ENCODE measurements around the gene PLD1. TPM values are rescaled to one million over a fixed set of nuclear protein-coding genes. Genes with fewer than 3 reads are reported as not detected.

Gene PLD1
- total RNA-seq, 6 donors from 2014 or later, result 11.2 to 47.1 (median 15.6) TPM

DNA sequence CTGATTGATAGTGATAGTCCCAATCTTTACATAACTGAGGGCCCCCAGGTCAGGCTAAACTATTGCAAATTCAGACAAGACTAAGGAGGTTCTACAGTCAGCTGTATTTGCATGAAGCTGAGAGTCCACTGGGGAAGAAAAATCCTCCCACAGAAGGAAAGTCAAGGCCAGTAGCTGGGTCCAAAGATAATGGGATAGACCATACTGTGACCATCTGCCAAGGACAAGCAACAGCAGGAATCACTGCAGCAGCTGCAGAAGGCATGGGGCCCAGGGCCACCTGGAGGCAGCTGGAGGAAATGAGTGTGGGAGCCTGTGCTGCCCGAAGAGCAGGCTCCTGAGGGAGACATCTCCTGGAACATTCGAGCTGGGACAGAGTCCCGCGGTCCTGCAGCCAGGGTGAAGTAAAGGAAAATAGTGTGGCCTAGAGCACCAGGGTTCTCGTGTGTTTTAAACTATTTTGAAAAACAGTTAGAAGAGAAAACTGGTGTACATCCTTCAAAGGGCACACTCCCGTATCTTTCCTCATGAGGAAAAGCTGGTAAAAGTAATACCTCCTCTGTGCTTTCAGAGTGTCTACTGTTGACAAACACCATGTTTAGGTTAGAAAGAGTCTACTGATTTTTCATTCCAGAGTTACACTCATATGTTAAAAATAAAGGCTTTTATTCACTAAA, 19.7 kb upstream of the PLD1 start:
- H3K27me3 ChIP-seq, result no peaks in the 10 kb centered on the region
- H3K4me3 ChIP-seq, result no peak overlapping the region
- DNase-seq, result peak; percentile 69 to 84
- H3K9me3 ChIP-seq, result no peaks in the 10 kb centered on the region
- H3K27ac ChIP-seq, result peak overlapping the region in 2 of 4 donors; percentile 21 to 55
- no peaks in the 10 kb centered on the region for H3K36me3 ChIP-seq
- WGBS, 2 donors, result 28 to 35% methylated on average over 6 of the region's 6 CpGs
- ATAC-seq (ENCODE audit: low FRiP score in 2 of 2), result peak; percentile 82 to 90
- TF ChIP-seq POLR2A (IDR thresholded peaks at IDR 0.05) (no peak), POLR2AphosphoS5 (IDR thresholded peaks at IDR 0.05) (peak; percentile 30 to 57), EP300 (IDR thresholded peaks at IDR 0.05) (no peak)
- TF ChIP-seq, protein P1, sequence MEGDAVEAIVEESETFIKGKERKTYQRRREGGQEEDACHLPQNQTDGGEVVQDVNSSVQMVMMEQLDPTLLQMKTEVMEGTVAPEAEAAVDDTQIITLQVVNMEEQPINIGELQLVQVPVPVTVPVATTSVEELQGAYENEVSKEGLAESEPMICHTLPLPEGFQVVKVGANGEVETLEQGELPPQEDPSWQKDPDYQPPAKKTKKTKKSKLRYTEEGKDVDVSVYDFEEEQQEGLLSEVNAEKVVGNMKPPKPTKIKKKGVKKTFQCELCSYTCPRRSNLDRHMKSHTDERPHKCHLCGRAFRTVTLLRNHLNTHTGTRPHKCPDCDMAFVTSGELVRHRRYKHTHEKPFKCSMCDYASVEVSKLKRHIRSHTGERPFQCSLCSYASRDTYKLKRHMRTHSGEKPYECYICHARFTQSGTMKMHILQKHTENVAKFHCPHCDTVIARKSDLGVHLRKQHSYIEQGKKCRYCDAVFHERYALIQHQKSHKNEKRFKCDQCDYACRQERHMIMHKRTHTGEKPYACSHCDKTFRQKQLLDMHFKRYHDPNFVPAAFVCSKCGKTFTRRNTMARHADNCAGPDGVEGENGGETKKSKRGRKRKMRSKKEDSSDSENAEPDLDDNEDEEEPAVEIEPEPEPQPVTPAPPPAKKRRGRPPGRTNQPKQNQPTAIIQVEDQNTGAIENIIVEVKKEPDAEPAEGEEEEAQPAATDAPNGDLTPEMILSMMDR (IDR thresholded peaks at IDR 0.05), result peak; percentile 64 to 76 (median 68)
- peaks cover 26 to 44% (median 35%) of the 10 kb centered on the region in 4 donors for H3K4me1 ChIP-seq

DNA sequence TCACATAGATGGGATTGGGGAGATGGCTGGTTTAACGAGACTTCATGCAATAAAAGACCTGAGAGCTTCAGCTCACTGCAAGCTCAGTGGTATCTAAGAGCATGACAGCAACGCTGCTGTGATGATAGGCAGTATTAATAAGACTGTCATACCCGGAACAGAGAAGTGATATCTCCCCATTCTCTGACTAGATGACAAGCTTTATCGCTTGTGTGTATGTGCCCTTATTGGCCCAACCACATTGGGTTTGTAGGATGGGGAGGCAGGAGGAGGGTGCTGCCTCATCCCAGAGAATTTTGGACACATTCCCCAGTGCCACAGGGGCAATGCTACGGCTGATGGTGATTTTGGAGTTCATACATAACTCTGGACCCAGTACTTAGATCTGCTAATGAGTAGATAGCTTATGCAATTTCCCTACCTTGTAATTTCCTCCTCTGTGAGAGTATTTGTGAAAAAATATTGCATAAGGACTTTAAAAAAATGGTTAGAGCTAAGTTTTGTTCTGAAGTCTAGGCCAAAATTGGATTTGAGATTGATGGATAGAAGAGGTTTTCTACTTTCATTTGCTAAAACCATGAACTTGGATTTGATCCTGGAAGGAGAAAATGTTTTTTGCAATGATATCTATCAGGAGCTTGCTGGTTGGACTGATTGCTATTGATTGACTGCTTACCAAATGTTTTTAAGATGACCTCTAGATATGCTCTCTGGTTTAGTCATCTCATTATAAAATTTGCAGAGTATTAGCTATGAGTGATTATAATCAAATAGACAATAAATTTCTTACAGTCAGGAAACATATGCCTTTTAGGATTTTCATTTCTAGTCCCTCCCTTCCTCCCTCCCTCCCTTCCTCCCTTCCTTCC, 18.9 kb upstream of the PLD1 start:
- DNase-seq (no peak), ATAC-seq (ENCODE audit: low FRiP score in 2 of 2) (peak in 1 of 2 donors; percentile 9)
- Histone ChIP-seq H3K27ac (peak overlapping the region in 3 of 4 donors; percentile 1 to 55 (median 52)), H3K4me3 (no peak overlapping the region), H3K9me3 (no peaks in the 10 kb centered on the region), H3K27me3 (no peaks in the 10 kb centered on the region), H3K36me3 (no peaks in the 10 kb centered on the region), H3K4me1 (peaks cover 26 to 38% (median 34%) of the 10 kb centered on the region in 4 donors)
- no peak for TF ChIP-seq POLR2AphosphoS5 (IDR thresholded peaks at IDR 0.05)
- TF ChIP-seq POLR2A (IDR thresholded peaks at IDR 0.05), result no peak
- TF ChIP-seq, protein P1 (IDR thresholded peaks at IDR 0.05), result no peak
- no peak for TF ChIP-seq EP300 (IDR thresholded peaks at IDR 0.05)
- WGBS, 2 donors, result 61 to 81% methylated on average over 5 of the region's 5 CpGs

DNA sequence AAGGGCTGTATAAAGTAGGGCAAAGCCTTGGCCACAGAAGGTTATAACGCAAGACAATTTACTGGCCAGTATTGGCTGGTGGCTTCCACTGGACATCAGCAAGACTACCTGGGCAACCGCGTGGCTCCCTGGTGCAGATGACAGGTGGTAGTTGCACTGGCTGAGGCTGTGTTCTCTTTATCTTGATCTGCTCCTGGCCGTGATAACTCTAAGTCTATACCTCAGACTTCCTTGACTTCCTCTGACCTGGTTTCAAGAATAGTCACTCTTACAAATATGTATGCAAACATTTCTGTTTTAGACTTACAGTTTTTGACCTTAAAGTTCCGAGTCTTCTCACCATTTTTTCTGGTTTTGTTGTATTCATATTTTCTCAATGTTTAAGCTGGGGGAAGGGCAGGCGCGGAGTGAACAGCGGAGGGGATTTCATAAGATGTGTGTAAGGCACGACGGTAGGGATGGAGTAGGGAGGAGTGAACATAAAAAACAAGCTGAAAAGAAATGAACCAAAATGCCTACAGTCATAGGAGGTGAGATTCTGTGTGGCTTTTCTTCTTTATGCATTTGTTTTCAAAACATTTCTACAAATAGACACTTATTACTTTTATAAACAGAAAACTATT, 17.7 kb upstream of the PLD1 start:
- Histone ChIP-seq H3K9me3 (no peaks in the 10 kb centered on the region), H3K36me3 (no peaks in the 10 kb centered on the region), H3K4me3 (no peak overlapping the region), H3K27ac (no peak overlapping the region), H3K4me1 (peaks cover 18 to 30% (median 27%) of the 10 kb centered on the region in 4 donors), H3K27me3 (no peaks in the 10 kb centered on the region)
- ATAC-seq (ENCODE audit: low FRiP score in 2 of 2) (no peak), DNase-seq (no peak)
- TF ChIP-seq, protein P1 (IDR thresholded peaks at IDR 0.05), result no peak
- TF ChIP-seq EP300 (IDR thresholded peaks at IDR 0.05) (no peak), POLR2A (IDR thresholded peaks at IDR 0.05) (no peak), POLR2AphosphoS5 (IDR thresholded peaks at IDR 0.05) (no peak)
- WGBS, 2 donors, result 68 to 70% methylated on average over 10 of the region's 10 CpGs

DNA sequence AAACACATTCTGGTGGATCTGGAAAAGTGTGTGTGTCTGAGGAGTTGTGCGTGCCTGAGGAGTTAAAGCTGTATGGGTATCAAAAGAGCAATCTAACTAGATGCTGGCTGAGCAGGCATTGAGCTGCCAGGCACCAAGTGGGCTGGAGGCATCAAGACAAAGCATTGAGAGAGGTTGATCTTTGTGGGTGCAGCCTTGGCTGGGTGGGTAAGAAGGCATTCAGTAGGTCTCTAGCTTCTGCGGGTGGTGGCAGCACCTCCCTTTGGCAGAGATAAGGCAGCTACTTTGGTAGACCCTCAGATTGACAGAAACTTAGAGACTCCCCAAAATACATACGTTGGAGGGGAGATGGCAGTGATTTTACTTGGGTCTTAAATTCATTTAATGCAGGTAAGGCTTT, 17.1 kb upstream of the PLD1 start:
- H3K27me3 ChIP-seq, result no peaks in the 10 kb centered on the region
- peaks cover 18 to 30% (median 27%) of the 10 kb centered on the region in 4 donors for H3K4me1 ChIP-seq
- H3K9me3 ChIP-seq, result no peaks in the 10 kb centered on the region
- TF ChIP-seq POLR2A (IDR thresholded peaks at IDR 0.05) (no peak), EP300 (IDR thresholded peaks at IDR 0.05) (no peak), POLR2AphosphoS5 (IDR thresholded peaks at IDR 0.05) (no peak)
- TF ChIP-seq, protein P1 (IDR thresholded peaks at IDR 0.05), result no peak
- H3K27ac ChIP-seq, result no peak overlapping the region
- DNase-seq (no peak), ATAC-seq (ENCODE audit: low FRiP score in 2 of 2) (no peak)
- H3K4me3 ChIP-seq, result no peak overlapping the region
- H3K36me3 ChIP-seq, result no peaks in the 10 kb centered on the region
- 90 to 97% methylated on average over 3 of the region's 3 CpGs for WGBS, 2 donors
